SK-N-MC (cell line): ENCODE results near the gene FANCB.

Experiments used
- EZH2 ChIP-seq: fragments of 200-600 bp; sonication (generic); IDR thresholded peaks from one replicate; pipeline ENCODE4 v1.6.1; 2017; ENCODE audit warnings: antibody characterized with exemption
- POLR2AphosphoS5 ChIP-seq: IDR thresholded peaks from 2 replicates; pipeline ENCODE4 v1.6.1; 2012; ENCODE audit warnings: mild to moderate bottlenecking, low read depth, low read length, borderline replicate concordance

GRCh38 chrX:14920196-14920595 is 47.3 kb upstream of the FANCB start:
- TF ChIP-seq POLR2AphosphoS5 (no peak), EZH2 (no peak)
